ENCODE measurements around the gene EFCAB6. TPM values are rescaled to one million over a fixed set of nuclear protein-coding genes. Genes with fewer than 3 reads are reported as not detected.

The EFCAB6 gene
- total RNA-seq, 4 donors from 2014 or later = 1.2 to 4.0 (median 3.0) TPM

- Histone ChIP-seq H3K9me3 (peaks cover 0 to 3% (median 0%) of the 10 kb centered on the region in 4 donors), H3K27me3 (peaks cover 0 to 6% (median 0%) of the 10 kb centered on the region in 4 donors), H3K4me3 (no peak overlapping the region), H3K36me3 (no peaks in the 10 kb centered on the region), H3K27ac (replicated peaks in 1 of 4) (no peak overlapping the region), H3K4me1 (no peaks in the 10 kb centered on the region)
- peak; percentile 89 for DNase-seq (ENCODE audit: extremely low spot score)
- intact Hi-C loops (cut with DNase I) = no loop called here
- 88% methylated on average over 5 of the region's 8 CpGs for WGBS
- TF ChIP-seq POLR2AphosphoS5 (IDR thresholded peaks at IDR 0.05) (no peak), POLR2A (IDR thresholded peaks at IDR 0.05; ENCODE audit: low read depth) (no peak), CTCF (IDR thresholded peaks at IDR 0.05) (no peak)
These were observed 248.5 kb downstream of the EFCAB6 start for GRCh38 chr22:43563571-43563970.

- Histone ChIP-seq H3K27ac (replicated peaks in 1 of 4) (no peak overlapping the region), H3K9me3 (peaks cover 0 to 8% (median 0%) of the 10 kb centered on the region in 4 donors), H3K27me3 (peaks cover 0 to 6% (median 0%) of the 10 kb centered on the region in 4 donors), H3K4me3 (no peak overlapping the region), H3K36me3 (no peaks in the 10 kb centered on the region), H3K4me1 (no peaks in the 10 kb centered on the region)
- WGBS = 84% methylated on average over 4 of the region's 13 CpGs
- no peak for TF ChIP-seq CTCF (IDR thresholded peaks at IDR 0.05)
- TF ChIP-seq POLR2A (IDR thresholded peaks at IDR 0.05; ENCODE audit: low read depth) = no peak
- TF ChIP-seq POLR2AphosphoS5 (IDR thresholded peaks at IDR 0.05) = no peak
- no peak for TF ChIP-seq EP300 (IDR thresholded peaks at IDR 0.05)
- peak; percentile 42 for DNase-seq (ENCODE audit: extremely low spot score)
- intact Hi-C loops (cut with DNase I) = no loop called here
These were observed 249.3 kb downstream of the EFCAB6 start for GRCh38 chr22:43562843-43563242.

GRCh38 chr22:43561415-43562178 is 250.5 kb downstream of the EFCAB6 start:
- Histone ChIP-seq H3K4me1 (no peaks in the 10 kb centered on the region), H3K4me3 (no peak overlapping the region), H3K27me3 (peaks cover 0 to 4% (median 0%) of the 10 kb centered on the region in 4 donors), H3K36me3 (no peaks in the 10 kb centered on the region), H3K27ac (replicated peaks in 1 of 4) (no peak overlapping the region), H3K9me3 (peaks cover 0 to 8% (median 0%) of the 10 kb centered on the region in 4 donors)
- DNase-seq (ENCODE audit: extremely low spot score) = peak; percentile 77
- intact Hi-C loops (cut with DNase I) = no loop called here
- 65% methylated on average over 22 of the region's 22 CpGs for WGBS
- TF ChIP-seq CTCF (IDR thresholded peaks at IDR 0.05) = no peak
- TF ChIP-seq POLR2A (IDR thresholded peaks at IDR 0.05; ENCODE audit: low read depth) = no peak
- no peak for TF ChIP-seq POLR2AphosphoS5 (IDR thresholded peaks at IDR 0.05)
- TF ChIP-seq EP300 (IDR thresholded peaks at IDR 0.05) = no peak

- TF ChIP-seq EP300 (IDR thresholded peaks at IDR 0.05) = no peak
- no peak for TF ChIP-seq POLR2AphosphoS5 (IDR thresholded peaks at IDR 0.05)
- no peak for TF ChIP-seq CTCF (IDR thresholded peaks at IDR 0.05)
- no peak for TF ChIP-seq POLR2A (IDR thresholded peaks at IDR 0.05; ENCODE audit: low read depth)
- DNase-seq (ENCODE audit: extremely low spot score) = peak; percentile 50
- H3K27me3 ChIP-seq = peaks cover 0 to 4% (median 0%) of the 10 kb centered on the region in 4 donors
- no peak overlapping the region for H3K4me3 ChIP-seq
- no peak overlapping the region for H3K27ac ChIP-seq (replicated peaks in 1 of 4)
- no peaks in the 10 kb centered on the region for H3K36me3 ChIP-seq
- intact Hi-C loops (cut with DNase I) = no loop called here
- H3K9me3 ChIP-seq = peaks cover 0 to 8% (median 0%) of the 10 kb centered on the region in 4 donors
- WGBS = 86% methylated on average over 18 of the region's 18 CpGs
- H3K4me1 ChIP-seq = no peaks in the 10 kb centered on the region
These were observed 251.5 kb downstream of the EFCAB6 start for GRCh38 chr22:43560651-43561050.
